DOHH2 (cell line): ENCODE data around the gene PRR18.

Experiments used
- H3F3A ChIP-seq: fragments of 200-600 bp; sonication (generic), shearing (Covaris generic); 2 replicates; pipeline ENCODE4 v1.6.0; 2016; ENCODE audit warnings: antibody characterized with exemption, mild to moderate bottlenecking; ENCODE audit not compliant: control insufficient read depth, insufficient read depth
- H3K27ac ChIP-seq: fragments of 200-600 bp; sonication (generic); 2 replicates; pipeline ENCODE4 v1.5.1; 2014; ENCODE audit warnings: low read depth, mild to moderate bottlenecking, low read length, moderate library complexity
- H3K27me3 ChIP-seq: fragments of 200-600 bp; sonication (generic); 2 replicates; pipeline ENCODE4 v1.6.1; 2014; ENCODE audit warnings: mild to moderate bottlenecking, low read length, mixed read lengths; ENCODE audit not compliant: control insufficient read depth
- H3K36me3 ChIP-seq: fragments of 200-600 bp; sonication (generic); 2 replicates; pipeline ENCODE4 v1.6.1; 2014; ENCODE audit warnings: mild to moderate bottlenecking, low read length, moderate library complexity, mixed read lengths; ENCODE audit not compliant: control insufficient read depth
- H3K4me1 ChIP-seq: fragments of 200-600 bp; sonication (generic); 2 replicates; pipeline ENCODE4 v1.6.1; 2014; ENCODE audit warnings: mild to moderate bottlenecking, low read length, mixed read lengths; ENCODE audit not compliant: control insufficient read depth
- H3K4me2 ChIP-seq: fragments of 200-600 bp; sonication (generic); 2 replicates; pipeline ENCODE4 v1.6.0; 2014; ENCODE audit warnings: mild to moderate bottlenecking, low read length, moderate library complexity
- H3K4me3 ChIP-seq: fragments of 200-600 bp; sonication (generic); 2 replicates; pipeline ENCODE4 v1.5.1; 2014; ENCODE audit warnings: mild to moderate bottlenecking, low read length, mixed read lengths
- H3K79me2 ChIP-seq: fragments of 200-600 bp; sonication (generic); 2 replicates; pipeline ENCODE4 v1.6.1; 2014; ENCODE audit warnings: mild to moderate bottlenecking, low read length, mixed read lengths; ENCODE audit not compliant: control insufficient read depth
- H3K9me2 ChIP-seq: fragments of 200-600 bp; sonication (generic); replicated peaks from 2 replicates; pipeline ENCODE4 v1.6.1; 2014; ENCODE audit warnings: mild to moderate bottlenecking, low read length, mixed read lengths; ENCODE audit not compliant: control insufficient read depth
- H3K9me3 ChIP-seq: fragments of 200-600 bp; sonication (generic); 2 replicates; pipeline ENCODE4 v1.6.1; 2014; ENCODE audit warnings: antibody characterized with exemption, low read length, mixed read lengths; ENCODE audit not compliant: control insufficient read depth, insufficient read depth
- H4K20me1 ChIP-seq: fragments of 200-600 bp; sonication (generic); 2 replicates; pipeline ENCODE4 v1.6.0; 2014; ENCODE audit warnings: low read depth, mild to moderate bottlenecking, antibody characterized with exemption, low read length, moderate library complexity; ENCODE audit not compliant: control insufficient read depth, insufficient read depth
- EZH2phosphoT487 ChIP-seq: fragments of 200-600 bp; sonication (generic); IDR thresholded peaks from 2 replicates; pipeline ENCODE4 v1.6.1; 2017; ENCODE audit warnings: borderline replicate concordance, mild to moderate bottlenecking, antibody characterized with exemption, low read length, moderate library complexity, mixed read lengths
- TF ChIP-seq, protein P1 (sequence below): fragments of 200-600 bp; sonication (generic); IDR thresholded peaks from one replicate; pipeline ENCODE4 v1.5.1; 2014; ENCODE audit warnings: antibody characterized with exemption, mild to moderate bottlenecking, low read depth, low read length; ENCODE audit not compliant: poor library complexity, severe bottlenecking

The PRR18 gene

GRCh38 chr6:166343150-166343487 lies 34.9 kb upstream of the PRR18 start:
- Histone ChIP-seq H3F3A (peaks cover 6% of the 10 kb centered on the region), H3K27me3 (no peaks in the 10 kb centered on the region), H4K20me1 (peaks cover 12% of the 10 kb centered on the region), H3K27ac (peak overlapping the region; percentile 87), H3K9me3 (no peaks in the 10 kb centered on the region), H3K4me1 (peaks cover 48% of the 10 kb centered on the region), H3K79me2 (peaks cover 54% of the 10 kb centered on the region), H3K4me3 (peak overlapping the region; percentile 99), H3K4me2 (peak overlapping the region; percentile 89), H3K9me2 (no peaks in the 10 kb centered on the region), H3K36me3 (peaks cover 39% of the 10 kb centered on the region)
- no peak for TF ChIP-seq EZH2phosphoT487
- TF ChIP-seq, protein P1, sequence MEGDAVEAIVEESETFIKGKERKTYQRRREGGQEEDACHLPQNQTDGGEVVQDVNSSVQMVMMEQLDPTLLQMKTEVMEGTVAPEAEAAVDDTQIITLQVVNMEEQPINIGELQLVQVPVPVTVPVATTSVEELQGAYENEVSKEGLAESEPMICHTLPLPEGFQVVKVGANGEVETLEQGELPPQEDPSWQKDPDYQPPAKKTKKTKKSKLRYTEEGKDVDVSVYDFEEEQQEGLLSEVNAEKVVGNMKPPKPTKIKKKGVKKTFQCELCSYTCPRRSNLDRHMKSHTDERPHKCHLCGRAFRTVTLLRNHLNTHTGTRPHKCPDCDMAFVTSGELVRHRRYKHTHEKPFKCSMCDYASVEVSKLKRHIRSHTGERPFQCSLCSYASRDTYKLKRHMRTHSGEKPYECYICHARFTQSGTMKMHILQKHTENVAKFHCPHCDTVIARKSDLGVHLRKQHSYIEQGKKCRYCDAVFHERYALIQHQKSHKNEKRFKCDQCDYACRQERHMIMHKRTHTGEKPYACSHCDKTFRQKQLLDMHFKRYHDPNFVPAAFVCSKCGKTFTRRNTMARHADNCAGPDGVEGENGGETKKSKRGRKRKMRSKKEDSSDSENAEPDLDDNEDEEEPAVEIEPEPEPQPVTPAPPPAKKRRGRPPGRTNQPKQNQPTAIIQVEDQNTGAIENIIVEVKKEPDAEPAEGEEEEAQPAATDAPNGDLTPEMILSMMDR = no peak

- Histone ChIP-seq H3K27me3 (no peaks in the 10 kb centered on the region), H3K4me3 (peak within 1 kb of the TSS; percentile 99), H3K4me1 (peaks cover 50% of the 10 kb centered on the region), H3K36me3 (peaks cover 45% of the 10 kb centered on the region), H3F3A (peaks cover 6% of the 10 kb centered on the region), H3K4me2 (peak within 1 kb of the TSS; percentile 89), H3K27ac (peak within 1 kb of the TSS; percentile 87), H3K9me2 (no peaks in the 10 kb centered on the region), H3K79me2 (peaks cover 60% of the 10 kb centered on the region), H3K9me3 (no peaks in the 10 kb centered on the region), H4K20me1 (peaks cover 12% of the 10 kb centered on the region)
- TF ChIP-seq, protein P1 = no peak
- no peak for TF ChIP-seq EZH2phosphoT487
These were observed 34.4 kb upstream of the PRR18 start, which contains the start of gene SFT2D1 for GRCh38 chr6:166342349-166343149. TSS of gene SFT2D1 (minus strand) at chr6:166342545. CDS start at chr6:166342481, 64 bp downstream.

DNA sequence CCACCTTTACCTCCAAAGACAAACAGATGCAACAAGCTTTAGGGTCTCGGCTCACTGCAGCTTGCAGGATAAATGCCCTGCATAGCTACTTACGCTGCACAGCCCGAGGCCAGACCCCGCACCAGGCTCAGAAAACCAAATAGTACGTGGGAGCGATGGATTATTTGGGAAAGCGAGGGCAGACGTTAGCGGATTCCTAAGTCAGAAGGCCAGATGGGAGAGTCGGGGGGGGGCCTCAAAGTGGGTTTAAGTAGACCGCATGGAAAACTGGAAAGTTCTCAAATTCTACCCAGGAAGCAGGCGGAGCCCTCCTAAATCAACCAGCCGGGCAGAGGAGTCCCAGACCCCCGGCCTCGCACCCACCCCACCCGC lies 33.8 kb upstream of the PRR18 start:
- H3K79me2 ChIP-seq = peaks cover 65% of the 10 kb centered on the region
- H3K27ac ChIP-seq = peak overlapping the region; percentile 87
- H3K9me2 ChIP-seq = no peaks in the 10 kb centered on the region
- peak overlapping the region; percentile 99 for H3K4me3 ChIP-seq
- H3F3A ChIP-seq = peaks cover 6% of the 10 kb centered on the region
- no peak for TF ChIP-seq EZH2phosphoT487
- TF ChIP-seq, protein P1 = no peak
- no peaks in the 10 kb centered on the region for H3K9me3 ChIP-seq
- peaks cover 51% of the 10 kb centered on the region for H3K36me3 ChIP-seq
- peak overlapping the region; percentile 89 for H3K4me2 ChIP-seq
- H4K20me1 ChIP-seq = peaks cover 12% of the 10 kb centered on the region
- H3K4me1 ChIP-seq = peaks cover 50% of the 10 kb centered on the region
- no peaks in the 10 kb centered on the region for H3K27me3 ChIP-seq
